ENCODE results near the gene CTCF.

The CTCF gene

DNA sequence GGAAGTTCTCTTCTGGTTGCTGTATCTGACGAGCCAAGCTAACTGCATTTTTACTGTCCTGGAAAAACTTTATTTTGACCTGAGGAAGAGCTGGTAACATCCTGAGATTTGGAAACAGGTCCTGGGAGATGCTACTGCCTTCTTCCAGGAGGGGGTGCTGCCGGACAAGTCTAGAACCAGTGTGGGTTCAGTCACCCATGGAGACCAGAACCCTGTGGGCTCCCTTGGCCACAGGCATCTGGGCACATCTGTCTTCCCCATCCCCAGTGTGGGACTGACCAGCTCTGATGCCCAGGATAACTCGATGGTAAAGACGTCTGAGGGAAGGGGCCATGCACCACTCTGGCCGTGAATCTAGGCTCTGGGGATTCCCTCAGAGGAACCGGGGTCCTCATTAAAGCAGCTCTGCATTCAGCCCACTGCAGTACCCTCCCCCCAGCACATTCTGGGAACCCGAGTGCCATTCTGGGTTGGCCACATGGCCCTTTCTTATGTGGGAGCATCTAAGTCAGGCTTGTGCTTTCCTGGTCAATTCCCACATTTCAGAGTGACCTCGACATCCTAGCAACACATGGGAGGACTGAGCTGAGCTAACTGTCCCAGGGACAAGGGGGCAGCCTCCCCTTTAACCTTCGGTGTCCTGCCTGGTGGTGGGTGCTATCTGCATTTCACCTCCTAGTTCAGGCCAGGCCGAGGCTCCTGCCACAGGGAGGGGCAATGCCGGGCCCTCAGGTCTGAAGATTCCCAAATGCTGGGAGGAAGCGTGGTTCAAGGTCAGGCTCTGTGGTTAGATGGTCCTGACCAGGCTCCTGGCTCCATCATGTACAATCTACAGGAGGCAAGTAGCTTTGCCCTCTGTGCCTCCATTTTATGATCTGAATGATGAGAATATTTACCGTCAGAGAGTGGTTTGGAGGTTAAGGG is 110.7 kb downstream of the CTCF start:
- peak; percentile 74 for DNase-seq
- no peak overlapping the region for H3K27ac ChIP-seq
- no peaks in the 10 kb centered on the region for H3K9me3 ChIP-seq (ENCODE audit: severe bottlenecking)
- H3K36me3 ChIP-seq: peaks cover 6% of the 10 kb centered on the region
- H3K4me3 ChIP-seq (ENCODE audit: low read depth, low read length): no peak overlapping the region
- no peaks in the 10 kb centered on the region for H3K27me3 ChIP-seq (ENCODE audit: insufficient read depth, low read depth, severe bottlenecking)
- TF ChIP-seq CTCF (IDR thresholded peaks at IDR 0.05; ENCODE audit: low read depth, low read length): peak; percentile 87

GRCh38 chr16:67673712-67674580 is 111.6 kb downstream of the CTCF start:
- Histone ChIP-seq H3K27ac (no peak overlapping the region), H3K36me3 (peaks cover 6% of the 10 kb centered on the region), H3K4me3 (ENCODE audit: low read depth, low read length) (no peak overlapping the region), H3K27me3 (ENCODE audit: insufficient read depth, low read depth, severe bottlenecking) (no peaks in the 10 kb centered on the region), H3K9me3 (ENCODE audit: severe bottlenecking) (no peaks in the 10 kb centered on the region)
- TF ChIP-seq CTCF (IDR thresholded peaks at IDR 0.05; ENCODE audit: low read depth, low read length): no peak
- no peak for DNase-seq

DNA sequence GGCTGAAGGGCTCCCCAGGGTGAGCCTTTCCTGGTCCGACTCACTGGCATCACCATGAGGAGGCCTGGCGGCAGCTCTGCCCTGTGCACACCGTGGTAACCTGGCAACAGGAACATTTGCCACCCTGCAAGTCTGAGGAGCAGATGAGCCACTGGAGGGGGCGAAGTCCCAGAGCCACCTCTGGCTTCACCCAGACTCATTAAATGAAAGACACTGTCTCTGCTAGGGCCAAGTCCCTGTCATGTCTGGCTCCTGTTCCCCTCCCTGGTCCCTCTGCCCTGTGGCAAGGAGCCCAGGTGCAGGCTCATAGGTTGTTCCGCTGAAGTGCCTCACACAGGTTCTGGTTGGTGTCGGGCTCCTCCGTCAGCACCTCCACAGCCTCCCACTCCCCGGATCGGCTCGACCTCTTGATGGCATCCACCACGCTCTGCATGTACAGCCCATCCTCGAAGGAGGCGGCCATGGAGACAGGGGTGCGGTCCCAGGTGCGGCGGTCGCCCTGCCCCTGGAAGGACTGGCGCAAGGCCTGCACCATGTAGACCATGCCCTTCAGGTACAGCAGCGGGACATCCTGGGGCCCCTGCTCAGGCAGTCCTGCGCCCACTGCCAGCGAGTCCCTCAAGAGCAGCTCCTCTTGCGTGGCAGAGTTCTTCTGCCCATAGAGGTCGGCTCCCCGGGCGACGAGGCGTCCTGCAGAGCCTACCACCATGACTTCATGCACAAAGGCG is 112.7 kb downstream of the CTCF start:
- H3K9me3 ChIP-seq (ENCODE audit: severe bottlenecking): no peaks in the 10 kb centered on the region
- no peak for TF ChIP-seq CTCF (IDR thresholded peaks at IDR 0.05; ENCODE audit: low read depth, low read length)
- no peak for DNase-seq
- H3K4me3 ChIP-seq (ENCODE audit: low read depth, low read length): no peak overlapping the region
- H3K27me3 ChIP-seq (ENCODE audit: insufficient read depth, low read depth, severe bottlenecking): no peaks in the 10 kb centered on the region
- no peak overlapping the region for H3K27ac ChIP-seq
- peaks cover 6% of the 10 kb centered on the region for H3K36me3 ChIP-seq

GRCh38 chr16:67675579-67675935 is 113.2 kb downstream of the CTCF start:
- no peak for TF ChIP-seq CTCF (IDR thresholded peaks at IDR 0.05; ENCODE audit: low read depth, low read length)
- Histone ChIP-seq H3K36me3 (peaks cover 6% of the 10 kb centered on the region), H3K27ac (no peak overlapping the region), H3K27me3 (ENCODE audit: insufficient read depth, low read depth, severe bottlenecking) (no peaks in the 10 kb centered on the region), H3K4me3 (ENCODE audit: low read depth, low read length) (no peak overlapping the region), H3K9me3 (ENCODE audit: severe bottlenecking) (no peaks in the 10 kb centered on the region)
- no peak for DNase-seq

- H3K4me3 ChIP-seq (ENCODE audit: low read depth, low read length): no peak overlapping the region
- no peak for DNase-seq
- H3K27me3 ChIP-seq (ENCODE audit: insufficient read depth, low read depth, severe bottlenecking): no peaks in the 10 kb centered on the region
- peaks cover 6% of the 10 kb centered on the region for H3K36me3 ChIP-seq
- no peak overlapping the region for H3K27ac ChIP-seq
- H3K9me3 ChIP-seq (ENCODE audit: severe bottlenecking): no peaks in the 10 kb centered on the region
- no peak for TF ChIP-seq CTCF (IDR thresholded peaks at IDR 0.05; ENCODE audit: low read depth, low read length)
These were observed 113.7 kb downstream of the CTCF start for GRCh38 chr16:67675999-67676398.
